ENCODE measurements around the gene KRTAP12-2. TPM values are rescaled to one million over a fixed set of nuclear protein-coding genes. Genes with fewer than 3 reads are reported as not detected.

The KRTAP12-2 gene
- total and polyA plus RNA-seq, 4 experiments from 2014 or later, result not detected

- POLR2A ChIA-PET (ENCODE audit: partially characterized antibody), result interaction anchor here (2.5 to 3.1 kb wide), 2 partner anchors 38 to 41 kb away, joined by 12 to 29 read pairs; partner anchors contain the start of genes KRTAP12-3 and KRTAP12-4
- no peak overlapping the region for H3K27ac ChIP-seq (ENCODE audit: low read depth, low read length)
- H3K27me3 Mint-ChIP-seq, result no peaks in the 10 kb centered on the region
Observed at GRCh38 chr21:44617071-44617501, 49.6 kb downstream of the KRTAP12-2 start.

GRCh38 chr21:44616591-44616926 is 50.2 kb downstream of the KRTAP12-2 start:
- no peaks in the 10 kb centered on the region for H3K27me3 Mint-ChIP-seq
- H3K4me1 Mint-ChIP-seq, result peaks cover 30 to 60% (median 47%) of the 10 kb centered on the region in 4 donors
- H3K9me3 Mint-ChIP-seq, result peaks cover 0 to 28% (median 19%) of the 10 kb centered on the region in 8 donors
- Histone ChIP-seq H3K4me1 (ENCODE audit: insufficient read depth, low read length) (peaks cover 43% of the 10 kb centered on the region), H3K27me3 (ENCODE audit: insufficient read depth, low read length) (no peaks in the 10 kb centered on the region), H3K27ac (ENCODE audit: low read depth, low read length) (no peak overlapping the region), H3K9me3 (ENCODE audit: control insufficient read depth in 1 of 2, low read length in 2 of 2) (no peaks in the 10 kb centered on the region), H3K36me3 (ENCODE audit: insufficient read depth, low read length) (no peaks in the 10 kb centered on the region), H3K4me3 (ENCODE audit: low read length in 2 of 2) (no peak overlapping the region)
- peaks cover 17 to 21% of the 10 kb centered on the region in 2 donors for H3K36me3 Mint-ChIP-seq
- no peak for DNase-seq
- ChIA-PET POLR2A (ENCODE audit: partially characterized antibody) (interaction anchor here (2.5 kb wide), 1 partner anchor 41 kb away, joined by 12 read pairs; the partner anchor contains the start of gene KRTAP12-3), CTCF (ENCODE audit: partially characterized antibody) (interaction anchor here (0.6 kb wide), 1 partner anchor 106 kb away, joined by 4 read pairs; no protein-coding TSS in a partner anchor)
- peak overlapping the region in 5 of 7 donors; percentile 32 to 83 (median 51) for H3K27ac Mint-ChIP-seq
- intact Hi-C loops (cut with micrococcal nuclease), result loop anchor here (10.0 kb wide), 1 partner anchor 72 kb away; the partner anchor contains the start of gene KRTAP10-1
- peak overlapping the region in 1 of 8 donors; percentile 8 for H3K4me3 Mint-ChIP-seq

More at GRCh38 chr21:44617071-44617501, 49.6 kb downstream of the KRTAP12-2 start:
- H3K4me3 ChIP-seq (ENCODE audit: low read length in 2 of 2), result no peak overlapping the region
- CTCF ChIA-PET (ENCODE audit: partially characterized antibody), result interaction anchor here (0.6 to 2.8 kb wide), 3 partner anchors 36 to 107 kb away, joined by 4 to 10 read pairs (median 6); no protein-coding TSS in a partner anchor
- peaks cover 17 to 21% of the 10 kb centered on the region in 2 donors for H3K36me3 Mint-ChIP-seq
- peaks cover 43% of the 10 kb centered on the region for H3K4me1 ChIP-seq (ENCODE audit: insufficient read depth, low read length)
- H3K9me3 Mint-ChIP-seq, result peaks cover 2 to 28% (median 20%) of the 10 kb centered on the region in 8 donors
- H3K9me3 ChIP-seq (ENCODE audit: control insufficient read depth in 1 of 2, low read length in 2 of 2), result no peaks in the 10 kb centered on the region
- peak overlapping the region in 4 of 7 donors; percentile 12 to 96 (median 67) for H3K27ac Mint-ChIP-seq
- no peaks in the 10 kb centered on the region for H3K36me3 ChIP-seq (ENCODE audit: insufficient read depth, low read length)
- intact Hi-C loops (cut with micrococcal nuclease), result loop anchor here (10.0 kb wide), 1 partner anchor 72 kb away; the partner anchor contains the start of gene KRTAP10-1
- H3K4me3 Mint-ChIP-seq, result no peak overlapping the region
- peaks cover 30 to 60% (median 47%) of the 10 kb centered on the region in 4 donors for H3K4me1 Mint-ChIP-seq
- H3K27me3 ChIP-seq (ENCODE audit: insufficient read depth, low read length), result no peaks in the 10 kb centered on the region
- DNase-seq, result no peak

Other genes with a start within 250 kb of the KRTAP12-2 start
- 1 to 10 TPM; 1.4 to 1.5 TPM for gene LRRC3, start 211.4 kb downstream of the KRTAP12-2 start, total RNA-seq
- under 1 TPM; 0.11 to 0.61 TPM for gene LRRC3, start 211.4 kb downstream of the KRTAP12-2 start, polyA plus RNA-seq
- not detected for gene KRTAP10-1, start 126.7 kb downstream of the KRTAP12-2 start, total RNA-seq
- gene KRTAP10-1, start 126.7 kb downstream of the KRTAP12-2 start, polyA plus RNA-seq, result not detected
- gene KRTAP10-2, start 115.4 kb downstream of the KRTAP12-2 start, total RNA-seq, result not detected
- not detected for gene KRTAP10-2, start 115.4 kb downstream of the KRTAP12-2 start, polyA plus RNA-seq
- gene KRTAP10-3, start 108.1 kb downstream of the KRTAP12-2 start, total RNA-seq, result not detected
- not detected for gene KRTAP10-3, start 108.1 kb downstream of the KRTAP12-2 start, polyA plus RNA-seq
- not detected for gene KRTAP10-4, start 93.2 kb downstream of the KRTAP12-2 start, total RNA-seq
- not detected for gene KRTAP10-4, start 93.2 kb downstream of the KRTAP12-2 start, polyA plus RNA-seq
- not detected for gene KRTAP10-5, start 86.3 kb downstream of the KRTAP12-2 start, total RNA-seq
- gene KRTAP10-5, start 86.3 kb downstream of the KRTAP12-2 start, polyA plus RNA-seq, result not detected
- gene KRTAP10-6, start 74.4 kb downstream of the KRTAP12-2 start, total RNA-seq, result not detected
- gene KRTAP10-6, start 74.4 kb downstream of the KRTAP12-2 start, polyA plus RNA-seq, result not detected
- gene KRTAP10-7, start 66.3 kb downstream of the KRTAP12-2 start, total RNA-seq, result not detected
- gene KRTAP10-7, start 66.3 kb downstream of the KRTAP12-2 start, polyA plus RNA-seq, result not detected
- not detected for gene KRTAP10-8, start 54.8 kb downstream of the KRTAP12-2 start, total RNA-seq
- gene KRTAP10-8, start 54.8 kb downstream of the KRTAP12-2 start, polyA plus RNA-seq, result not detected
- not detected for gene KRTAP10-9, start 39.8 kb downstream of the KRTAP12-2 start, total RNA-seq
- gene KRTAP10-9, start 39.8 kb downstream of the KRTAP12-2 start, polyA plus RNA-seq, result not detected
- gene KRTAP10-10, start 29.6 kb downstream of the KRTAP12-2 start, total RNA-seq, result not detected
- gene KRTAP10-10, start 29.6 kb downstream of the KRTAP12-2 start, polyA plus RNA-seq, result not detected
- not detected for gene KRTAP10-11, start 20.5 kb downstream of the KRTAP12-2 start, total RNA-seq
- not detected for gene KRTAP10-11, start 20.5 kb downstream of the KRTAP12-2 start, polyA plus RNA-seq
- gene KRTAP12-4, start 12.3 kb downstream of the KRTAP12-2 start, total RNA-seq, result not detected
- not detected for gene KRTAP12-4, start 12.3 kb downstream of the KRTAP12-2 start, polyA plus RNA-seq
- not detected for gene KRTAP12-3, start 9.0 kb downstream of the KRTAP12-2 start, total RNA-seq
- 1 to 10 TPM in 1 of 2 donors, not detected in 1; 1.2 TPM for gene KRTAP12-3, start 9.0 kb downstream of the KRTAP12-2 start, polyA plus RNA-seq
- gene KRTAP12-1, start 15.2 kb upstream of the KRTAP12-2 start, total RNA-seq, result not detected
- gene KRTAP12-1, start 15.2 kb upstream of the KRTAP12-2 start, polyA plus RNA-seq, result not detected
- gene KRTAP10-12, start 30.2 kb upstream of the KRTAP12-2 start, total RNA-seq, result not detected
- gene KRTAP10-12, start 30.2 kb upstream of the KRTAP12-2 start, polyA plus RNA-seq, result not detected
- gene TSPEAR, start 44.6 kb upstream of the KRTAP12-2 start, total RNA-seq, result not detected
- under 1 TPM in 1 of 2 donors, not detected in 1; 0.07 TPM for gene TSPEAR, start 44.6 kb upstream of the KRTAP12-2 start, polyA plus RNA-seq
- gene UBE2G2, start 134.9 kb upstream of the KRTAP12-2 start, total RNA-seq, result 100 to 1,000 TPM; 125 to 131 TPM
- gene UBE2G2, start 134.9 kb upstream of the KRTAP12-2 start, polyA plus RNA-seq, result 10 to 100 TPM; 51.8 to 65.9 TPM
- gene SUMO3, start 151.1 kb upstream of the KRTAP12-2 start, total RNA-seq, result 10 to 100 TPM; 36.3 to 37.3 TPM
- 10 to 100 TPM; 74.9 to 99.7 TPM for gene SUMO3, start 151.1 kb upstream of the KRTAP12-2 start, polyA plus RNA-seq
- gene PTTG1IP, start 206.8 kb upstream of the KRTAP12-2 start, total RNA-seq, result 100 to 1,000 TPM in 1 of 2 experiments, 10 to 100 TPM in 1; 98.7 to 110 TPM
- 10 to 100 TPM; 84.8 to 92.4 TPM for gene PTTG1IP, start 206.8 kb upstream of the KRTAP12-2 start, polyA plus RNA-seq

Data from CD4-positive, alpha-beta memory T cell (primary cell).